ENCODE measurements around the gene RBBP4.

DNA sequence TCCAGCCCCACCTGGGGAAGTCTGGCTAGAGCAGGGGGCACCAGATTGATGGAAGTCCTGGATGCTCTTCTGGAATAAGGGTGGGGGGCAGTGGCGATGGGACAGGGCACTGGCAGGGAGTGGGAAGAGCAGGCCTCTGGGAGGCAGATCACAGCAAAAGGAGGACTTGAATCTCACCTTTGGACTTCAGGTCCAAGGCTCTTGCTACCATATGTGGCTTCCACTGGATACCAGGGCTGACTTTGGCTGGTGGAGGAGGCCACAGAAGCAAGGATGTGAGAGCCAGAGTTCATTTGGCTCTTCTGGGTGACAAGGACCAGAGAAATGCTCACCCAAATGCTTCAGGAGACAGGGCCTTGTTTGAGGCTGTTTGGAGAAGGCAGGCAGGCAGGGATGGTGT, 67.5 kb downstream of the RBBP4 start:
- TF ChIP-seq, protein P1, sequence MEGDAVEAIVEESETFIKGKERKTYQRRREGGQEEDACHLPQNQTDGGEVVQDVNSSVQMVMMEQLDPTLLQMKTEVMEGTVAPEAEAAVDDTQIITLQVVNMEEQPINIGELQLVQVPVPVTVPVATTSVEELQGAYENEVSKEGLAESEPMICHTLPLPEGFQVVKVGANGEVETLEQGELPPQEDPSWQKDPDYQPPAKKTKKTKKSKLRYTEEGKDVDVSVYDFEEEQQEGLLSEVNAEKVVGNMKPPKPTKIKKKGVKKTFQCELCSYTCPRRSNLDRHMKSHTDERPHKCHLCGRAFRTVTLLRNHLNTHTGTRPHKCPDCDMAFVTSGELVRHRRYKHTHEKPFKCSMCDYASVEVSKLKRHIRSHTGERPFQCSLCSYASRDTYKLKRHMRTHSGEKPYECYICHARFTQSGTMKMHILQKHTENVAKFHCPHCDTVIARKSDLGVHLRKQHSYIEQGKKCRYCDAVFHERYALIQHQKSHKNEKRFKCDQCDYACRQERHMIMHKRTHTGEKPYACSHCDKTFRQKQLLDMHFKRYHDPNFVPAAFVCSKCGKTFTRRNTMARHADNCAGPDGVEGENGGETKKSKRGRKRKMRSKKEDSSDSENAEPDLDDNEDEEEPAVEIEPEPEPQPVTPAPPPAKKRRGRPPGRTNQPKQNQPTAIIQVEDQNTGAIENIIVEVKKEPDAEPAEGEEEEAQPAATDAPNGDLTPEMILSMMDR (IDR thresholded peaks at IDR 0.05; ENCODE audit: poor library complexity, severe bottlenecking), result no peak
- TF ChIP-seq, protein P2, sequence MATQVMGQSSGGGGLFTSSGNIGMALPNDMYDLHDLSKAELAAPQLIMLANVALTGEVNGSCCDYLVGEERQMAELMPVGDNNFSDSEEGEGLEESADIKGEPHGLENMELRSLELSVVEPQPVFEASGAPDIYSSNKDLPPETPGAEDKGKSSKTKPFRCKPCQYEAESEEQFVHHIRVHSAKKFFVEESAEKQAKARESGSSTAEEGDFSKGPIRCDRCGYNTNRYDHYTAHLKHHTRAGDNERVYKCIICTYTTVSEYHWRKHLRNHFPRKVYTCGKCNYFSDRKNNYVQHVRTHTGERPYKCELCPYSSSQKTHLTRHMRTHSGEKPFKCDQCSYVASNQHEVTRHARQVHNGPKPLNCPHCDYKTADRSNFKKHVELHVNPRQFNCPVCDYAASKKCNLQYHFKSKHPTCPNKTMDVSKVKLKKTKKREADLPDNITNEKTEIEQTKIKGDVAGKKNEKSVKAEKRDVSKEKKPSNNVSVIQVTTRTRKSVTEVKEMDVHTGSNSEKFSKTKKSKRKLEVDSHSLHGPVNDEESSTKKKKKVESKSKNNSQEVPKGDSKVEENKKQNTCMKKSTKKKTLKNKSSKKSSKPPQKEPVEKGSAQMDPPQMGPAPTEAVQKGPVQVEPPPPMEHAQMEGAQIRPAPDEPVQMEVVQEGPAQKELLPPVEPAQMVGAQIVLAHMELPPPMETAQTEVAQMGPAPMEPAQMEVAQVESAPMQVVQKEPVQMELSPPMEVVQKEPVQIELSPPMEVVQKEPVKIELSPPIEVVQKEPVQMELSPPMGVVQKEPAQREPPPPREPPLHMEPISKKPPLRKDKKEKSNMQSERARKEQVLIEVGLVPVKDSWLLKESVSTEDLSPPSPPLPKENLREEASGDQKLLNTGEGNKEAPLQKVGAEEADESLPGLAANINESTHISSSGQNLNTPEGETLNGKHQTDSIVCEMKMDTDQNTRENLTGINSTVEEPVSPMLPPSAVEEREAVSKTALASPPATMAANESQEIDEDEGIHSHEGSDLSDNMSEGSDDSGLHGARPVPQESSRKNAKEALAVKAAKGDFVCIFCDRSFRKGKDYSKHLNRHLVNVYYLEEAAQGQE (IDR thresholded peaks at IDR 0.05; ENCODE audit: borderline replicate concordance), result no peak
